Esophagus muscularis mucosa (tissue), 4 donors: Measurements from ENCODE around the gene FAM241A. TPM values are rescaled to one million over a fixed set of nuclear protein-coding genes. Genes with fewer than 3 reads are reported as not detected.

Source experiments
- DNase-seq: peaks from one replicate; pipeline ENCODE4 v3.0.0-alpha.2; 2017; ENCODE audit errors: extremely low spot score
- H3K27ac ChIP-seq, 4 donors: fragments of 200-600 bp; sonication (generic); replicated peaks in 1 of 4; 1 replicate in 3 of 4; 2 replicates in 1 of 4; pipeline ENCODE4 v1.5.1; 2016 to 2019; ENCODE audit warnings: mild to moderate bottlenecking in 1 of 4
- H3K27me3 ChIP-seq, 4 donors: fragments of 200-600 bp; sonication (generic); one replicate each; pipeline versions ENCODE4 v1.5.1 to v1.6.0; 2016 to 2019
- H3K36me3 ChIP-seq, 4 donors: fragments of 200-600 bp; sonication (generic); one replicate each; pipeline ENCODE4 v1.5.1; 2016 to 2019
- H3K4me1 ChIP-seq, 4 donors: fragments of 200-600 bp; sonication (generic); one replicate each; pipeline ENCODE4 v1.5.1; 2016 to 2019
- H3K4me3 ChIP-seq, 4 donors: fragments of 200-600 bp; sonication (generic); 1 replicate in 2 of 4; 2 replicates in 2 of 4; pipeline ENCODE4 v1.5.1; 2016 to 2019; ENCODE audit warnings: mild to moderate bottlenecking in 4 of 4, moderate library complexity in 1 of 4
- H3K9me3 ChIP-seq, 4 donors: fragments of 200-600 bp; sonication (generic); 1 replicate in 3 of 4; 2 replicates in 1 of 4; pipeline ENCODE4 v1.5.1; 2016 to 2019
- CTCF ChIP-seq, 3 experiments: fragments of 200-600 bp in 2 of 3; fragments of 450-650 bp in 1 of 3; sonication (generic) in 2 of 3; IDR thresholded peaks; one replicate each; pipeline ENCODE4 v1.5.1; 2017 to 2019; ENCODE audit warnings: antibody characterized with exemption in 3 of 3, mild to moderate bottlenecking in 2 of 3, moderate library complexity in 1 of 3
- EP300 ChIP-seq: sonication (generic); formaldehyde crosslinking; IDR thresholded peaks from one replicate; pipeline ENCODE4 v1.6.1; 2017; ENCODE audit warnings: antibody characterized with exemption
- POLR2A ChIP-seq: fragments of 450-650 bp; IDR thresholded peaks from one replicate; pipeline ENCODE4 v1.6.1; 2017; ENCODE audit warnings: antibody characterized with exemption, moderate library complexity, mild to moderate bottlenecking, low read depth
- POLR2AphosphoS5 ChIP-seq, 2 donors: sonication (generic); formaldehyde crosslinking; IDR thresholded peaks; one replicate each; pipeline ENCODE4 v1.6.1; 2017; ENCODE audit warnings: antibody characterized with exemption in 2 of 2
- WGBS: methylation state at CpG from one replicate; pipeline ENCODE4 v1.1.5; 2018; 5-methylcytosine and 5-hydroxymethylcytosine counted together
- intact Hi-C: fragments of 100-400 bp; cut with DNase I; formaldehyde crosslinking; loops from one replicate; pipeline ENCODE4 v1.15.1; 2023
- total RNA-seq, 4 donors: library from RNA; depleted of rRNA; stranded (reverse); fragments of >200 nt; gene quantifications; one replicate each; pipeline versions ENCODE4 v1.1.0 to v1.2.1, GENCODE V29; 2016

Gene FAM241A
- total RNA-seq, 4 donors from 2014 or later: 5.0 to 7.5 (median 5.2) TPM

GRCh38 chr4:112222219-112222955 is 77.1 kb downstream of the FAM241A start:
- no peak for DNase-seq

DNA sequence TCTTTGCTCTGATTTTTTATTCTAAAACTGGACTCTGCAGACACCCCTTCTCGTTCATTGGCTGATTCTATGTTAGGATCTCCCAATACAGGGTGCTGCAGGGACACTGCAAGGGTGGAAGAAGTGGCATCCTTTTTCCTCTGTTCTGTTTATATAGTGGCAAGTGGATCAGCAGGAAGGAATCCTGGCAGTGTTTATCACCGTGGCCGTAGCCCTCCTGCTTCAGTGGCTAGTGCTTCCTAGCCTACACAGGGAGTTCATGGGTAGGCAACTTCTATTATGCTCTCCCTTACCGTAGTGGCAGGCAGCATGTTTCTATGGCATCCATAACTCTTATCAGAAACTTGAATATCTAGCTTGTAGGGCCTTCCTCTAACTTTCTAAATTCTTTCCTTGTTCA is 79.9 kb downstream of the FAM241A start:
- H3K4me1 ChIP-seq: peaks cover under 1 to 2% (median 1%) of the 10 kb centered on the region in 4 donors
- intact Hi-C loops: no loop called here
- DNase-seq: no peak
- H3K27me3 ChIP-seq: peaks cover 0 to 11% (median 3%) of the 10 kb centered on the region in 4 donors
- 58% methylated on average over 4 of the region's 4 CpGs for WGBS
- H3K9me3 ChIP-seq: no peaks in the 10 kb centered on the region
- no peak for TF ChIP-seq CTCF (IDR thresholded peaks at IDR 0.05)
- TF ChIP-seq POLR2AphosphoS5 (IDR thresholded peaks at IDR 0.05): no peak
- TF ChIP-seq EP300: no peak
- TF ChIP-seq POLR2A: no peak
- no peaks in the 10 kb centered on the region for H3K36me3 ChIP-seq
- no peak overlapping the region for H3K27ac ChIP-seq
- no peak overlapping the region for H3K4me3 ChIP-seq

More at GRCh38 chr4:112222219-112222955, 77.1 kb downstream of the FAM241A start:
- 96% methylated on average over 10 of the region's 43 CpGs for WGBS
- no peaks in the 10 kb centered on the region for H3K36me3 ChIP-seq
- H3K27me3 ChIP-seq: peaks cover 0 to 11% (median 3%) of the 10 kb centered on the region in 4 donors
- no peak overlapping the region for H3K4me3 ChIP-seq
- no peak overlapping the region for H3K27ac ChIP-seq
- intact Hi-C loops: no loop called here
- H3K4me1 ChIP-seq: no peaks in the 10 kb centered on the region
- H3K9me3 ChIP-seq: no peaks in the 10 kb centered on the region
- TF ChIP-seq POLR2AphosphoS5 (IDR thresholded peaks at IDR 0.05) (no peak), CTCF (IDR thresholded peaks at IDR 0.05) (no peak), EP300 (no peak), POLR2A (no peak)

GRCh38 chr4:112230879-112231778 is 85.9 kb downstream of the FAM241A start:
- intact Hi-C loops: no loop called here
- no peaks in the 10 kb centered on the region for H3K9me3 ChIP-seq
- peaks cover 7 to 30% (median 24%) of the 10 kb centered on the region in 4 donors for H3K4me1 ChIP-seq
- peak overlapping the region; percentile 84 to 99 (median 96) for H3K4me3 ChIP-seq
- TF ChIP-seq POLR2A (no peak), POLR2AphosphoS5 (IDR thresholded peaks at IDR 0.05) (peak in 1 of 2 donors; percentile 82), EP300 (no peak), CTCF (IDR thresholded peaks at IDR 0.05) (no peak)
- DNase-seq: peak; percentile 99
- peak overlapping the region; percentile 89 to 99 (median 98) for H3K27ac ChIP-seq
- no peaks in the 10 kb centered on the region for H3K36me3 ChIP-seq
- no peaks in the 10 kb centered on the region for H3K27me3 ChIP-seq
- WGBS: 2% methylated on average over 18 of the region's 52 CpGs

DNA sequence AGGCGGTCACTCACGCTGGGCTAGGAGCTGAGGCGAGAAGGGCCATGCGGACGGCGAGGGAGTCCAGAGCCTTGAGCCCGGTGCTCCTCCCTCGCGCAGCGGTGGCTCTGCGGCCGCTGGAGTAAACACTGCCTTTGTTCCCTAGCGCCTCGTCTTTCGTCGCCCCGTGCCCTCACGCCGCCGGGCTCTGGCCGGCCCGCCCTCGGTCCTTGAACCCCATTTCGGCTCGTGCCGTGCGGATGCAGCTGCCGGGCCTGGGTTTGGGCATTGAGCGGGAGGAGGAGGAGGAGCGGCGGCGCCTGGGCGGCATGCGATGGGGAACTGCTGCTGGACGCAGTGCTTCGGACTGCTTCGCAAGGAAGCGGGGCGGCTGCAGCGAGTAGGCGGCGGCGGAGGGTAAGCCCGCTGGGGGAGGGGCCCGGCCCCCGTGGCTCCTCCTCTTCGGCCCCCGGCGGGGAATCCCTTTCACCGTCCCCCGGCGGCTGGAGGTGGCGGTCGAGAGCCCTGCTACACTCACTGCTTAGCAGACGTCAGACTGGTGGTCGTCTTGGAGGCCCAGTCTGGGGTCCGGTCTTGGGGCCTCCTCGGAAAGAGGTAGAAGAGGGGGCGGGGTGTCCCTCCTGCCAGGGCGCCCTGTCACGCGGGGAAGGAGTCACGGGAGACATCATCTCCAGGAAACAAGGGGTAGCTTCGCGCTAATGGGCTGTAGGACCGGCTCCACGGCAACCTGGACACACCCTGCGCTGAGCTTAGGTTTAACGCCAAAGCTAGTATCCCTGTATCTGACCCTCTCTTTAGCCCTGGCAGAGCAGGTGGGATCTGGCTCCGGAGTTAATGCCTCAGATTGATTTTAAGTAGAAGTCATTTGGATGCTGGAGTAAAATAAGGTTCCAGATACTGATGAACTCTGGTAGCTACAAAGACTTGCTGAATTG is 86.8 kb downstream of the FAM241A start, which contains the start of gene AP1AR:
Gene AP1AR, plus strand, starts transcription at position 9 of the 935 bp plus-strand sequence. Its CDS starts 305 bp downstream, at position 314.
- Histone ChIP-seq H3K36me3 (no peaks in the 10 kb centered on the region), H3K4me1 (peaks cover 7 to 30% (median 24%) of the 10 kb centered on the region in 4 donors), H3K27me3 (no peaks in the 10 kb centered on the region), H3K4me3 (peak within 1 kb of the TSS; percentile 84 to 99 (median 96)), H3K9me3 (no peaks in the 10 kb centered on the region), H3K27ac (peak within 1 kb of the TSS; percentile 89 to 99 (median 98))
- TF ChIP-seq CTCF (IDR thresholded peaks at IDR 0.05): peak in 2 of 3 experiments; percentile 15 to 53
- TF ChIP-seq EP300: no peak
- peak; percentile 41 for TF ChIP-seq POLR2A
- peak; percentile 78 to 92 for TF ChIP-seq POLR2AphosphoS5 (IDR thresholded peaks at IDR 0.05)
- WGBS: under 1% methylated on average over 37 of the region's 70 CpGs
- DNase-seq: peak; percentile 96
- intact Hi-C loops: no loop called here
